PFSK-1 (cell line): ENCODE results near the gene PDZD7.

Experiments
- FOXP2 ChIP-seq: optimal IDR thresholded peaks from 2 replicates; pipeline ENCODE3; 2011; ENCODE audit warnings: borderline replicate concordance, control low read depth, inconsistent platforms; ENCODE audit not compliant: insufficient read depth; ENCODE audit errors: extremely low read length, extremely low read depth
- POLR2AphosphoS5 ChIP-seq: IDR thresholded peaks from 2 replicates; pipeline ENCODE4 v1.6.1; 2012; ENCODE audit warnings: low read depth, mild to moderate bottlenecking, control low read depth, low read length, moderate library complexity
- REST ChIP-seq, 2 experiments: IDR thresholded peaks; 2 replicates each; pipeline versions ENCODE4 v1.6.1 to v1.8.0; 2011 to 2012; ENCODE audit warnings: low read depth in 2 of 2, low read length in 2 of 2, control low read depth in 1 of 2, inconsistent platforms in 1 of 2, mild to moderate bottlenecking in 1 of 2, moderate library complexity in 1 of 2; ENCODE audit not compliant: insufficient read depth in 1 of 2
- SIN3A ChIP-seq: IDR thresholded peaks from 2 replicates; pipeline ENCODE4 v1.6.1; 2012; ENCODE audit warnings: mild to moderate bottlenecking, low read length, moderate library complexity, borderline replicate concordance; ENCODE audit not compliant: insufficient read depth
- TAF1 ChIP-seq: IDR thresholded peaks from 2 replicates; pipeline ENCODE4 v1.6.1; 2012; ENCODE audit warnings: low read length, control low read depth, borderline replicate concordance; ENCODE audit not compliant: insufficient read depth

Gene PDZD7

GRCh38 chr10:101028446-101029337 is 2.2 kb downstream of the PDZD7 start:
- TF ChIP-seq FOXP2: no peak
- TF ChIP-seq REST (IDR thresholded peaks at IDR 0.05; ENCODE audit: insufficient read depth in 1 of 2, low read depth in 2 of 2, low read length in 2 of 2): no peak
- no peak for TF ChIP-seq SIN3A
- no peak for TF ChIP-seq POLR2AphosphoS5
- no peak for TF ChIP-seq TAF1

DNA sequence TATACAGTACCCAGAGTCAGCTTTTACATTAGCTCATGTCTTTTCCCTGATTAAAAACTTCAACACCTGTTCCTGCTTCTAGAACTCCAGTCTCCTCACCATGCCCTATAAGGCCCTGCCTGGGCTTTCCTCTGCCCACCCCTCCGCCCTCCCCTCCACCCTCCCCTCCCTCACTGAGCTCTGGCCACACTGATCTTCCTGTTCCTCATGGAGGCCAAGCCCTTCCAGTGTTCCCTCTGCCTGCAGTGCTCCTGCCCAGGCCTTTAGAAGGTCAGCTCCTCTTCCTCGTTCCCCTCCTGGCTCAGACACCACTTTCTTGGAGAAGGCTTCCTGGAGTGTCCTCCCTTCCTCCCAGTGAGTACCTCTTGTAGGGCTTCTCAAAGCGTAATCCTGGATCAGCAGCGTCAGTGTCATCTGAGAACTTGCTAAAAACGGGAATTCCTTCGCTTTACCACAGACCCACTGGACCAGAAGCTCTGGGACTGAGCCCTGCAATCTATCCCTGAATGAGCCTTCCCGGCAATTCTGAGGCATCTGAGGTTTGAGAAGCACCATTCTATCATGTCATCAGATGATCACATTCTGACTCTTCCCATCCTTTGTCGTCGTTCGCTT is 3.7 kb downstream of the PDZD7 start:
- TF ChIP-seq REST (IDR thresholded peaks at IDR 0.05; ENCODE audit: insufficient read depth in 1 of 2, low read depth in 2 of 2, low read length in 2 of 2) (no peak), SIN3A (no peak), FOXP2 (no peak), TAF1 (no peak), POLR2AphosphoS5 (no peak)

DNA sequence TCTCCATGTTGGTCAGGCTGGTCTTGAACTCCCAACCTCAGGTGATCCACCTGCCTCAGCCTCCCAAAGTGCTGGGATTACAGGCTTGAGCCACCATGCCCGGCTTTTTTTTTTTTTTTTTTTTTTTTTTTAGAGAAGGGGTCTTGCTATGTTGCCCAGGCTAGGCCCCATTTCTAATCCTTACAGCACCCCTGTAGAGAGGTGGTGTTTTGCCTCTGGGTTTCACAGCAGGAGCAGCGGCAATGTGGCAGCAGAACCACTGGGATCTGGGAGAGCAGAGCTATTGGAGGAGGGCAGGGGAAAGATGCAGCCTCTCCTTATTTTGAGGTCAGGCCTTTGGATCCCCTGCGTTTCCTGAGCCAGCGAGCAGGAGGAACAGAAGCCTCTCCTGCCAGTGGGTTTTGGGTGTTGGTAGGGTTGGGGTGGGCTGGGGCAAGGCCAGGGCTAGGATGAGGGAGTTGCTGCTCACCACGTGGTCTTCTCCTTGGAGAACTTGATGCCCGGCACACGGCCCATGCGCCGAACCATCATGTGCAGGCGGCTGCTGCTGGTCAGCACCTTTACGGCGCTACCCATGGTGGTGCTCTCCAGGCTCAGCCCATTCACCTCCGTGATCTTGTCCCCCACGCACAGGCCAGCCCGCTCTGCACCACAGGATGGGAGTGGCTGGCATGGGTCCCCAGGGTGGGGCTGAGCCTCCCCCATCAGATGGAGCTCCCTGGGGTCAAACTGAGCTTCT is 7.8 kb downstream of the PDZD7 start:
- TF ChIP-seq POLR2AphosphoS5: no peak
- TF ChIP-seq SIN3A: no peak
- TF ChIP-seq REST (IDR thresholded peaks at IDR 0.05; ENCODE audit: insufficient read depth in 1 of 2, low read depth in 2 of 2, low read length in 2 of 2): no peak
- no peak for TF ChIP-seq FOXP2

GRCh38 chr10:101021692-101022251 is 9.2 kb downstream of the PDZD7 start:
- no peak for TF ChIP-seq POLR2AphosphoS5
- TF ChIP-seq TAF1: no peak
- no peak for TF ChIP-seq FOXP2

GRCh38 chr10:101021239-101021638 is 9.7 kb downstream of the PDZD7 start:
- no peak for TF ChIP-seq REST (IDR thresholded peaks at IDR 0.05; ENCODE audit: insufficient read depth in 1 of 2, low read depth in 2 of 2, low read length in 2 of 2)
